ENCODE measurements around the gene ASCC3. TPM values are rescaled to one million over a fixed set of nuclear protein-coding genes. Genes with fewer than 3 reads are reported as not detected.

ASCC3 gene
- total RNA-seq, 1 donor from 2014 or later = 75.3 TPM

GRCh38 chr6:100630536-100630935, 250.6 kb downstream of the ASCC3 start:
- no peak overlapping the region for H2AFZ ChIP-seq (replicated peaks)
- DNase-seq (ENCODE audit: low spot score) = no peak
- Mint-ChIP-seq H3K27ac (no peak overlapping the region), H3K27me3 (ENCODE audit: insufficient read depth, low read depth) (no peaks in the 10 kb centered on the region), H3K4me1 (no peaks in the 10 kb centered on the region), H3K9me3 (no peaks in the 10 kb centered on the region), H3K36me3 (peaks cover 2% of the 10 kb centered on the region), H3K4me3 (no peak overlapping the region)
- H3K9me3 ChIP-seq (ENCODE audit: low read depth) = no peaks in the 10 kb centered on the region
- no peaks in the 10 kb centered on the region for H3K4me1 ChIP-seq
- no peaks in the 10 kb centered on the region for H3K27me3 ChIP-seq
- no peaks in the 10 kb centered on the region for H3K79me2 ChIP-seq (ENCODE audit: low read depth)
- TF ChIP-seq EZH2phosphoT487 (IDR thresholded peaks at IDR 0.05) (no peak), EZH2 (IDR thresholded peaks at IDR 0.05) (no peak)
- TF ChIP-seq, protein P1, sequence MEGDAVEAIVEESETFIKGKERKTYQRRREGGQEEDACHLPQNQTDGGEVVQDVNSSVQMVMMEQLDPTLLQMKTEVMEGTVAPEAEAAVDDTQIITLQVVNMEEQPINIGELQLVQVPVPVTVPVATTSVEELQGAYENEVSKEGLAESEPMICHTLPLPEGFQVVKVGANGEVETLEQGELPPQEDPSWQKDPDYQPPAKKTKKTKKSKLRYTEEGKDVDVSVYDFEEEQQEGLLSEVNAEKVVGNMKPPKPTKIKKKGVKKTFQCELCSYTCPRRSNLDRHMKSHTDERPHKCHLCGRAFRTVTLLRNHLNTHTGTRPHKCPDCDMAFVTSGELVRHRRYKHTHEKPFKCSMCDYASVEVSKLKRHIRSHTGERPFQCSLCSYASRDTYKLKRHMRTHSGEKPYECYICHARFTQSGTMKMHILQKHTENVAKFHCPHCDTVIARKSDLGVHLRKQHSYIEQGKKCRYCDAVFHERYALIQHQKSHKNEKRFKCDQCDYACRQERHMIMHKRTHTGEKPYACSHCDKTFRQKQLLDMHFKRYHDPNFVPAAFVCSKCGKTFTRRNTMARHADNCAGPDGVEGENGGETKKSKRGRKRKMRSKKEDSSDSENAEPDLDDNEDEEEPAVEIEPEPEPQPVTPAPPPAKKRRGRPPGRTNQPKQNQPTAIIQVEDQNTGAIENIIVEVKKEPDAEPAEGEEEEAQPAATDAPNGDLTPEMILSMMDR (IDR thresholded peaks at IDR 0.05) = no peak
- H3F3A ChIP-seq (ENCODE audit: low read depth) = no peaks in the 10 kb centered on the region
- no peak overlapping the region for H3K9ac ChIP-seq
- H4K20me1 ChIP-seq (ENCODE audit: low read depth) = no peaks in the 10 kb centered on the region
- H3K4me3 ChIP-seq = no peak overlapping the region
- H3K27ac ChIP-seq = no peak overlapping the region
- no peaks in the 10 kb centered on the region for H3K36me3 ChIP-seq
- H3K4me2 ChIP-seq = no peak overlapping the region

DNA sequence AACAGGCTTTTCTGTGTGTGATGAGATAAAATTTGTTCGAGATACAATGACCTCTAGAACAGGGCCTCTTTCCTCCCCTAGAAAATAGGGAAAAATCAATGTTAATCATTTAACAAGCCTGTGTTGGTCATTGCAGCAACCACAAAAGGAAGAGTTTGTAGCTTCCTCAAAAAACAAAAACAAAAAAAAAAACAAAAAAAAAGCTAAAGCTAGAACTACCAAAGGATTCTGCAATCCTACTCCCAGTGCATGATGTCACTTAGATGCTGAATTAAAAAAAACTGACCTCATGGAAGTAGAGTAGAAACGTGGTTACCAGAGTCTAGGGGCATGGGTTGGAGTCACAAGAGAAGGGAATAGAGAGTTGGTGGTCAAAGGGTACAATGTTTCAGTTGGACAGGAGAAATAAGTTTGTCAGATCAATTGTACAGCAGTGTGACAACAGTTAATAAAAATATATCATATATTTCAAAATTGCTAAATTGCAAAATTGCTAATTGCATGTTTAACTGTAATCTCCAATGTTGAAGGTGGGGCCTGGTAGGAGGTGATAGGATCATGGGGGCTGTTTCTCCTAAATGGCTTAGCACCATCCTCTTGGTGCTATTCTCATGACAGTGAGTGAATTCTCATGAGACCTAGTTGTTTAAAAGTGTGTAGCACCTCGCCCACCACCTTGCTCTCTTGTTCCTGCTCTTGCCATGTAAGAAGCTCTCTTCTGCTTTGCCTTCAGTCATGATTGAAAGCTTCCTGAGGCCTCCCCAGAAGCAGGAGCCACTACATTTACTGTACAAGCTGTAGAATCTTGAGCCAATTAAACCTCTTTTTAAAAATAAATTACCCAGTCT, 253.0 kb downstream of the ASCC3 start:
- Histone ChIP-seq H3K27me3 (no peaks in the 10 kb centered on the region), H3K4me1 (no peaks in the 10 kb centered on the region), H3K9ac (no peak overlapping the region), H3K36me3 (no peaks in the 10 kb centered on the region), H3K27ac (no peak overlapping the region), H3K9me3 (ENCODE audit: low read depth) (no peaks in the 10 kb centered on the region), H3K4me3 (no peak overlapping the region), H4K20me1 (ENCODE audit: low read depth) (no peaks in the 10 kb centered on the region), H3F3A (ENCODE audit: low read depth) (no peaks in the 10 kb centered on the region), H3K79me2 (ENCODE audit: low read depth) (no peaks in the 10 kb centered on the region), H3K4me2 (no peak overlapping the region), H2AFZ (replicated peaks) (no peak overlapping the region)
- Mint-ChIP-seq H3K36me3 (peaks cover 2% of the 10 kb centered on the region), H3K4me3 (no peak overlapping the region), H3K4me1 (no peaks in the 10 kb centered on the region), H3K9me3 (no peaks in the 10 kb centered on the region), H3K27me3 (ENCODE audit: insufficient read depth, low read depth) (no peaks in the 10 kb centered on the region), H3K27ac (no peak overlapping the region)
- TF ChIP-seq, protein P1 (IDR thresholded peaks at IDR 0.05) = no peak
- TF ChIP-seq EZH2phosphoT487 (IDR thresholded peaks at IDR 0.05) = no peak
- TF ChIP-seq EZH2 (IDR thresholded peaks at IDR 0.05) = no peak
- DNase-seq (ENCODE audit: low spot score) = no peak

- Histone ChIP-seq H3K27me3 (no peaks in the 10 kb centered on the region), H3K4me1 (no peaks in the 10 kb centered on the region), H3F3A (ENCODE audit: low read depth) (no peaks in the 10 kb centered on the region), H3K4me3 (no peak overlapping the region), H3K9ac (no peak overlapping the region), H2AFZ (replicated peaks) (no peak overlapping the region), H3K9me3 (ENCODE audit: low read depth) (no peaks in the 10 kb centered on the region), H3K36me3 (no peaks in the 10 kb centered on the region), H3K79me2 (ENCODE audit: low read depth) (no peaks in the 10 kb centered on the region), H3K27ac (no peak overlapping the region), H4K20me1 (ENCODE audit: low read depth) (no peaks in the 10 kb centered on the region), H3K4me2 (no peak overlapping the region)
- Mint-ChIP-seq H3K9me3 (no peaks in the 10 kb centered on the region), H3K27me3 (ENCODE audit: insufficient read depth, low read depth) (no peaks in the 10 kb centered on the region), H3K4me3 (no peak overlapping the region), H3K36me3 (peaks cover 4% of the 10 kb centered on the region), H3K4me1 (no peaks in the 10 kb centered on the region), H3K27ac (no peak overlapping the region)
- DNase-seq (ENCODE audit: low spot score) = no peak
- TF ChIP-seq, protein P1 (IDR thresholded peaks at IDR 0.05) = no peak
- TF ChIP-seq EZH2phosphoT487 (IDR thresholded peaks at IDR 0.05) (no peak), EZH2 (IDR thresholded peaks at IDR 0.05) (no peak)
These were observed 254.4 kb downstream of the ASCC3 start for GRCh38 chr6:100626721-100627120.

All from neural progenitor cell (in vitro differentiated cells).